GM13977 (cell line): ENCODE measurements around the gene CPNE6.

Experiments used
- DNase-seq: peaks from one replicate; pipeline ENCODE4 v3.0.0; 2012; ENCODE audit warnings: low spot score
- CTCF ChIP-seq: IDR thresholded peaks from 2 replicates; pipeline ENCODE4 v1.5.1; 2012; ENCODE audit warnings: mild to moderate bottlenecking, control low read depth; ENCODE audit not compliant: insufficient read depth; ENCODE audit errors: extremely low read depth, missing control alignments
- in situ Hi-C: fragments of 300-500 bp; cut with MboI; formaldehyde crosslinking; loops from one replicate; pipeline ENCODE4 v1.12.0; 2022; ENCODE audit warnings: low sequenced_read_pairs, low pct_unique_long_range_greater_than_20kb, mixed read lengths, inconsistent platforms; ENCODE audit not compliant: unreplicated experiment

CPNE6 gene

GRCh38 chr14:24115422-24116127 is 44.2 kb downstream of the CPNE6 start:
- TF ChIP-seq CTCF: no peak
- DNase-seq: no peak
- in situ Hi-C loops: no loop called here

- no peak for TF ChIP-seq CTCF
- in situ Hi-C loops: no loop called here
- DNase-seq: no peak
Measured at GRCh38 chr14:24116128-24116814, 44.9 kb downstream of the CPNE6 start.

GRCh38 chr14:24117179-24117578 is 45.8 kb downstream of the CPNE6 start:
- in situ Hi-C loops: no loop called here
- no peak for DNase-seq
- no peak for TF ChIP-seq CTCF

GRCh38 chr14:24119691-24120090 is 48.3 kb downstream of the CPNE6 start:
- in situ Hi-C loops: no loop called here
- DNase-seq: no peak
- no peak for TF ChIP-seq CTCF

GRCh38 chr14:24121210-24121609 is 49.8 kb downstream of the CPNE6 start:
- no peak for DNase-seq
- TF ChIP-seq CTCF: no peak
- in situ Hi-C loops: no loop called here

GRCh38 chr14:24122416-24122815 is 51.1 kb downstream of the CPNE6 start:
- in situ Hi-C loops: no loop called here
- no peak for DNase-seq
- no peak for TF ChIP-seq CTCF
